NB4 (cell line): ENCODE data around the gene ZNF101.

ENCODE experiments used
- POLR2A ChIP-seq: IDR thresholded peaks from 2 replicates; pipeline ENCODE4 v1.6.1; 2011; ENCODE audit warnings: mild to moderate bottlenecking; ENCODE audit not compliant: insufficient read length; ENCODE audit errors: extremely low read depth
- TF ChIP-seq, protein P1 (sequence below): IDR thresholded peaks from one replicate; pipeline ENCODE4 v1.5.1; 2012; ENCODE audit warnings: low read depth, low read length

DNA sequence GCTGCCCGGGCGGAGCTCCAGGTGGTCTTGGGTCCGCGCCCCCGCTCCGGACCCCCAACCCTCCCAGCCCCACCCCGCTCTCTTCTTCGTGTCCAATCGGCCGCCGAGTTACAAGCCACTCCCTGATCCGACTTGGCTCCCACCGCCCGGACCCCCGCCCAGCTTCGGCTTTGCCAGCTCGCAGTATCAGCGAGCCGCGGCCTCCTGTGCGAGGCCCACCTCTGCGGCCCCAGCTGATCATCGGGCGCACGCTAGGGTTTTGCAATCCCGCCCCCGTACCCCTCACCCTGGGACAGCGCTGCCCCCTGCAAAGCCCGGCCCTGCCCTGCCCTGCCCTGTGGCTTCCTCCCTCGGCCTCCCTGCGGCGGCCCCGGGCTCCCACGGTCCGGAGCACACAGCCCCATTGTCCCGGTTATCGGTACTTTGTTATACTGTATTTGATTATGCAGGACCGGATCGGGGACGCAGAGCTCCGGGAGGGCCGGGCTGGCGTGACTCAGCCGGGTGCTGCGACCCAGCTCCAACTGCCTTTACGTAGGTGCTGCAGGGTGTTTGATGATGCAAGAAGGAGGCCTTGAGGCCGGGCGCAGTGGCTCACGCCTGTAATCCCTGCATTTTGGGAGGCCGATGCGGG, 40.0 kb upstream of the ZNF101 start:
- TF ChIP-seq, protein P1, sequence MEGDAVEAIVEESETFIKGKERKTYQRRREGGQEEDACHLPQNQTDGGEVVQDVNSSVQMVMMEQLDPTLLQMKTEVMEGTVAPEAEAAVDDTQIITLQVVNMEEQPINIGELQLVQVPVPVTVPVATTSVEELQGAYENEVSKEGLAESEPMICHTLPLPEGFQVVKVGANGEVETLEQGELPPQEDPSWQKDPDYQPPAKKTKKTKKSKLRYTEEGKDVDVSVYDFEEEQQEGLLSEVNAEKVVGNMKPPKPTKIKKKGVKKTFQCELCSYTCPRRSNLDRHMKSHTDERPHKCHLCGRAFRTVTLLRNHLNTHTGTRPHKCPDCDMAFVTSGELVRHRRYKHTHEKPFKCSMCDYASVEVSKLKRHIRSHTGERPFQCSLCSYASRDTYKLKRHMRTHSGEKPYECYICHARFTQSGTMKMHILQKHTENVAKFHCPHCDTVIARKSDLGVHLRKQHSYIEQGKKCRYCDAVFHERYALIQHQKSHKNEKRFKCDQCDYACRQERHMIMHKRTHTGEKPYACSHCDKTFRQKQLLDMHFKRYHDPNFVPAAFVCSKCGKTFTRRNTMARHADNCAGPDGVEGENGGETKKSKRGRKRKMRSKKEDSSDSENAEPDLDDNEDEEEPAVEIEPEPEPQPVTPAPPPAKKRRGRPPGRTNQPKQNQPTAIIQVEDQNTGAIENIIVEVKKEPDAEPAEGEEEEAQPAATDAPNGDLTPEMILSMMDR: no peak
- no peak for TF ChIP-seq POLR2A
